DND-41 (cell line): ENCODE measurements around the gene NFIA.

Source experiments
- ATAC-seq: fragments of 200-7000 bp; cut with Tn5 transposase; 3 replicates; pipeline ENCODE4 v1.9.1; 2021; ENCODE audit warnings: low read depth; ENCODE audit not compliant: insufficient read depth
- DNase-seq: peaks from one replicate; pipeline ENCODE4 v3.0.0-alpha.2; 2020
- H2AFZ ChIP-seq: 2 replicates; pipeline ENCODE4 v1.6.0; 2012; ENCODE audit warnings: low read depth, low read length
- H3K27ac ChIP-seq: 2 replicates; pipeline ENCODE4 v1.5.1; 2012; ENCODE audit warnings: low read length, inconsistent platforms
- H3K27me3 ChIP-seq: fragments of 200-600 bp; sonication (generic); 2 replicates; pipeline ENCODE4 v1.6.0; 2012; ENCODE audit warnings: low read length, mild to moderate bottlenecking, inconsistent platforms; ENCODE audit not compliant: insufficient read depth, poor library complexity
- H3K36me3 ChIP-seq: 2 replicates; pipeline ENCODE4 v1.5.1; 2012; ENCODE audit warnings: low read length, inconsistent platforms; ENCODE audit not compliant: insufficient read depth
- H3K4me1 ChIP-seq: 2 replicates; pipeline ENCODE4 v1.5.1; 2012; ENCODE audit warnings: mild to moderate bottlenecking, low read length; ENCODE audit not compliant: insufficient read depth
- H3K4me2 ChIP-seq: 2 replicates; pipeline ENCODE4 v1.6.0; 2012; ENCODE audit warnings: mild to moderate bottlenecking, moderate library complexity, low read length, inconsistent platforms; ENCODE audit not compliant: insufficient read depth
- H3K4me3 ChIP-seq, 2 experiments: fragments of 200-600 bp in 1 of 2; shearing (Covaris generic) in 1 of 2; 2 replicates each; pipeline ENCODE4 v1.5.1; 2012 to 2016; ENCODE audit warnings: inconsistent platforms in 2 of 2, low read length in 2 of 2, mild to moderate bottlenecking in 2 of 2, low read depth in 1 of 2, moderate library complexity in 1 of 2
- H3K79me2 ChIP-seq: 2 replicates; pipeline ENCODE4 v1.6.0; 2012; ENCODE audit warnings: low read length, inconsistent platforms; ENCODE audit not compliant: insufficient read depth
- H3K9ac ChIP-seq: 2 replicates; pipeline ENCODE4 v1.6.0; 2012; ENCODE audit warnings: low read depth, mild to moderate bottlenecking, inconsistent platforms, low read length, moderate library complexity
- H3K9me3 ChIP-seq: 2 replicates; pipeline ENCODE4 v1.5.1; 2012; ENCODE audit warnings: low read length, moderate library complexity, mild to moderate bottlenecking, inconsistent platforms; ENCODE audit not compliant: insufficient read depth, severe bottlenecking
- H4K20me1 ChIP-seq: 2 replicates; pipeline ENCODE4 v1.6.0; 2012; ENCODE audit warnings: low read length; ENCODE audit not compliant: insufficient read depth
- CTCF ChIP-seq: IDR thresholded peaks from 2 replicates; pipeline ENCODE4 v1.5.1; 2012; ENCODE audit warnings: borderline replicate concordance, low read length, moderate library complexity, mild to moderate bottlenecking; ENCODE audit not compliant: poor library complexity, severe bottlenecking; ENCODE audit errors: extremely low read depth
- EZH2 ChIP-seq: IDR thresholded peaks from 3 replicates; pipeline ENCODE4 v1.6.1; 2012; ENCODE audit warnings: borderline replicate concordance, low read depth, mild to moderate bottlenecking, moderate library complexity, low read length, inconsistent platforms; ENCODE audit not compliant: severe bottlenecking

Gene NFIA

GRCh38 chr1:61263905-61264824 lies 181.8 kb downstream of the NFIA start:
- Histone ChIP-seq H3K4me3 (no peak overlapping the region), H2AFZ (no peak overlapping the region)
- ATAC-seq = no peak

GRCh38 chr1:61264825-61265242 lies 182.5 kb downstream of the NFIA start:
- DNase-seq = no peak
- Histone ChIP-seq H3K79me2 (no peaks in the 10 kb centered on the region), H3K27ac (no peak overlapping the region), H3K4me3 (no peak overlapping the region), H3K9ac (no peak overlapping the region), H3K9me3 (no peaks in the 10 kb centered on the region), H3K36me3 (no peaks in the 10 kb centered on the region), H3K4me1 (no peaks in the 10 kb centered on the region), H4K20me1 (no peaks in the 10 kb centered on the region), H3K27me3 (no peaks in the 10 kb centered on the region), H2AFZ (no peak overlapping the region), H3K4me2 (no peak overlapping the region)
- no peak for ATAC-seq
- TF ChIP-seq EZH2 = no peak
- TF ChIP-seq CTCF = no peak

More at GRCh38 chr1:61263905-61264824, 181.8 kb downstream of the NFIA start:
- TF ChIP-seq CTCF (no peak), EZH2 (no peak)
- Histone ChIP-seq H3K27ac (no peak overlapping the region), H3K36me3 (no peaks in the 10 kb centered on the region), H3K9me3 (no peaks in the 10 kb centered on the region), H3K27me3 (no peaks in the 10 kb centered on the region), H3K79me2 (no peaks in the 10 kb centered on the region), H3K9ac (no peak overlapping the region), H3K4me1 (no peaks in the 10 kb centered on the region), H3K4me2 (no peak overlapping the region), H4K20me1 (no peaks in the 10 kb centered on the region)
- no peak for DNase-seq

GRCh38 chr1:61265665-61266064 lies 183.3 kb downstream of the NFIA start:
- no peak overlapping the region for H3K9ac ChIP-seq
- TF ChIP-seq EZH2 (no peak), CTCF (no peak)
- no peaks in the 10 kb centered on the region for H3K27me3 ChIP-seq
- no peak overlapping the region for H2AFZ ChIP-seq
- no peak for ATAC-seq
- DNase-seq = no peak
- H3K36me3 ChIP-seq = no peaks in the 10 kb centered on the region
- H4K20me1 ChIP-seq = no peaks in the 10 kb centered on the region
- no peaks in the 10 kb centered on the region for H3K9me3 ChIP-seq
- no peak overlapping the region for H3K4me2 ChIP-seq
- no peaks in the 10 kb centered on the region for H3K4me1 ChIP-seq
- H3K79me2 ChIP-seq = no peaks in the 10 kb centered on the region
- H3K4me3 ChIP-seq = no peak overlapping the region
- H3K27ac ChIP-seq = no peak overlapping the region
